AG04449 (cell line): ENCODE results near the gene VEGFD.

ENCODE experiments used
- CTCF ChIA-PET: fragments of 350-600 bp; formaldehyde crosslinking; extraction: SDS; loops from one replicate; lab custom pipeline; 2021; ENCODE audit warnings: antibody characterized with exemption; lab: Yijun Ruan, JAX
- POLR2A ChIA-PET: fragments of 400-600, 350-600 bp; formaldehyde crosslinking; extraction: SDS; loops from one replicate; lab custom pipeline; 2020; ENCODE audit warnings: antibody characterized with exemption, inconsistent platforms; lab: Yijun Ruan, JAX
- DNase-seq: peaks from one replicate; pipeline ENCODE4 v3.0.0-alpha.2; 2010; ENCODE audit warnings: low read depth, low spot score
- H3K4me3 ChIP-seq: 2 replicates; pipeline ENCODE4 v1.5.1; 2011; ENCODE audit warnings: low read depth, mild to moderate bottlenecking, control low read depth, low read length
- CTCF ChIP-seq: IDR thresholded peaks from one replicate; pipeline ENCODE4 v1.5.1; 2011; ENCODE audit warnings: mild to moderate bottlenecking, moderate library complexity, low read length, control low read depth, inconsistent platforms; ENCODE audit not compliant: insufficient read depth; ENCODE audit errors: missing control alignments

The VEGFD gene

GRCh38 chrX:15384304-15384703, at the start of gene VEGFD:
TSS of gene VEGFD (minus strand) at chrX:15384413. CDS start at chrX:15383946, 467 bp downstream.
- peak; percentile 12 for DNase-seq
- CTCF ChIA-PET: interaction anchor here (0.8 kb wide), 1 partner anchor 9 kb away, joined by 4 read pairs; no protein-coding TSS in a partner anchor
- no peak for TF ChIP-seq CTCF
- no peak within 1 kb of the TSS for H3K4me3 ChIP-seq
- POLR2A ChIA-PET: no interaction called here

GRCh38 chrX:15430584-15430983, 46.4 kb upstream of the VEGFD start:
- ChIA-PET CTCF (no interaction called here), POLR2A (no interaction called here)
- H3K4me3 ChIP-seq: no peak overlapping the region
- DNase-seq: no peak
- no peak for TF ChIP-seq CTCF

GRCh38 chrX:15430076-15430475, 45.9 kb upstream of the VEGFD start:
- POLR2A ChIA-PET: no interaction called here
- CTCF ChIA-PET: no interaction called here
- TF ChIP-seq CTCF: no peak
- DNase-seq: no peak
- no peak overlapping the region for H3K4me3 ChIP-seq

- CTCF ChIA-PET: no interaction called here
- TF ChIP-seq CTCF: no peak
- DNase-seq: no peak
These were observed 40.8 kb upstream of the VEGFD start for GRCh38 chrX:15425024-15425423.

GRCh38 chrX:15418707-15419181, 34.5 kb upstream of the VEGFD start:
- no peak for TF ChIP-seq CTCF
- no peak overlapping the region for H3K4me3 ChIP-seq
- POLR2A ChIA-PET: no interaction called here
- no peak for DNase-seq
- CTCF ChIA-PET: no interaction called here

More at GRCh38 chrX:15425024-15425423, 40.8 kb upstream of the VEGFD start:
- POLR2A ChIA-PET: no interaction called here
- H3K4me3 ChIP-seq: no peak overlapping the region

- POLR2A ChIA-PET: no interaction called here
- CTCF ChIA-PET: no interaction called here
- no peak for TF ChIP-seq CTCF
- H3K4me3 ChIP-seq: no peak overlapping the region
- peak; percentile 47 for DNase-seq
These were observed 34.0 kb upstream of the VEGFD start for GRCh38 chrX:15418041-15418706.
